ENCODE results near the gene C5AR1. TPM values are rescaled to one million over a fixed set of nuclear protein-coding genes. Genes with fewer than 3 reads are reported as not detected.

Gene C5AR1
- total RNA-seq, 2 experiments from 2014 or later: 4.4 to 5.8 TPM

DNA sequence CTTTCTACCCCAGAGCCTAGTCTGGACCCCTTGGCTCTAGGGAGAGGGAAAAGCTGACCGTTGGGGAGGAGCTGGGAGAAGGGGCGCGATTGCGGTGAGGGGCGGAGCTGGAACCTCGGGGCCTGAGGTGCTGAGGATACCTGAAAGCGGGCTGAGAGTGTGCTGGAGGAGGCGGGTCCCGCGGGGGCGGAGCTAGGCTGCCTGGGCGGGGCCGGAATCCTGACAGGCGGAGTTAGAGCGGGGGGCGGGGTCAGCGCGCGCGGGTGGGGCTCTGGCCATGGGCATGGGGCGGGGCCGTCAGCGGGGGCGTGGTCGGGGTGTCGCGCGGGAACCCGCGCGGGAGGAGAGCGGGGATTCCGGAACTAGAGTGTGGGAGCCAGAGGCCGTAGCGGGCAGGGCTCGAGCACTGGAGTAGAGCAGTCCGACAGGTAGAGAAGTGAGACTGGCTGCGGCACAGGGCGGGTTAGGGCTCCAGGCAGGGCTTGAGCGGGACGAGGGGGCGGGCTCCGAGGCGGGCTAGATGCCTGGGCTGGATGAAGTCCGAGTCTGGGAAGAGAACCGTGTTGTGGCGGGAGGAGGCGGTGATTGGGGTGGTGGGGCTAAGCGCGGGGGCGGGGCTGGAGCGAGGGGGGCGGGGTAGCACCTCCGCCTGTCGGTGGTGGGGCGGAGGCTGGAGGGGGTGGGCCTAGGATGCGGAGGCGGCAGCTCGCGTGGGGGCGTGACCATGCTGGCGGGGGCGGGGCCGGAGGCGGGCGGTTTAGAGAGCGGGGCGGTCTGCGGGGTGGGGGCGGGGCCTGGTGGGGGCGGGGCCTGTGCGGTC lies 35.4 kb upstream of the C5AR1 start, which contains the start of gene INAFM1:
Gene INAFM1, plus strand, starts transcription at position 815 of the 820 bp plus-strand sequence. CDS start 35 bp downstream, outside the sequence.
- Histone ChIP-seq H3K9me3 (ENCODE audit: control insufficient read depth in 1 of 2, insufficient read depth in 1 of 2, low read length in 2 of 2) (no peaks in the 10 kb centered on the region), H3K4me3 (ENCODE audit: low read length) (peak within 1 kb of the TSS; percentile 100), H3K27me3 (ENCODE audit: control insufficient read depth in 1 of 2, insufficient read depth in 2 of 2, low read length in 2 of 2) (no peaks in the 10 kb centered on the region), H3K27ac (ENCODE audit: low read depth in 1 of 2, low read length in 2 of 2) (peak within 1 kb of the TSS; percentile 92 to 99), H3K4me1 (ENCODE audit: insufficient read depth, low read length) (peaks cover 24% of the 10 kb centered on the region), H3K36me3 (ENCODE audit: insufficient read depth, low read length) (peaks cover 22% of the 10 kb centered on the region)
- Mint-ChIP-seq H3K4me1 (ENCODE audit: low read depth) (peaks cover 28% of the 10 kb centered on the region), H3K27ac (peak within 1 kb of the TSS; percentile 99), H3K27me3 (no peaks in the 10 kb centered on the region), H3K36me3 (ENCODE audit: low read depth) (peaks cover 46% of the 10 kb centered on the region), H3K9me3 (no peaks in the 10 kb centered on the region), H3K4me3 (peak within 1 kb of the TSS; percentile 100)
- ChIA-PET POLR2A (interaction anchor here (0.7 to 3.1 kb wide), 25 partner anchors 8 to 1719 kb away, joined by 3 to 124 read pairs (median 5); partner anchors contain the start of genes CCDC9, DHX34, GYS1 and KPTN), CTCF (interaction anchor here (0.6 to 2.9 kb wide), 6 partner anchors 10 to 75 kb away, joined by 3 to 10 read pairs (median 3); partner anchors contain the start of gene DHX34)
- TF ChIP-seq, protein P1, sequence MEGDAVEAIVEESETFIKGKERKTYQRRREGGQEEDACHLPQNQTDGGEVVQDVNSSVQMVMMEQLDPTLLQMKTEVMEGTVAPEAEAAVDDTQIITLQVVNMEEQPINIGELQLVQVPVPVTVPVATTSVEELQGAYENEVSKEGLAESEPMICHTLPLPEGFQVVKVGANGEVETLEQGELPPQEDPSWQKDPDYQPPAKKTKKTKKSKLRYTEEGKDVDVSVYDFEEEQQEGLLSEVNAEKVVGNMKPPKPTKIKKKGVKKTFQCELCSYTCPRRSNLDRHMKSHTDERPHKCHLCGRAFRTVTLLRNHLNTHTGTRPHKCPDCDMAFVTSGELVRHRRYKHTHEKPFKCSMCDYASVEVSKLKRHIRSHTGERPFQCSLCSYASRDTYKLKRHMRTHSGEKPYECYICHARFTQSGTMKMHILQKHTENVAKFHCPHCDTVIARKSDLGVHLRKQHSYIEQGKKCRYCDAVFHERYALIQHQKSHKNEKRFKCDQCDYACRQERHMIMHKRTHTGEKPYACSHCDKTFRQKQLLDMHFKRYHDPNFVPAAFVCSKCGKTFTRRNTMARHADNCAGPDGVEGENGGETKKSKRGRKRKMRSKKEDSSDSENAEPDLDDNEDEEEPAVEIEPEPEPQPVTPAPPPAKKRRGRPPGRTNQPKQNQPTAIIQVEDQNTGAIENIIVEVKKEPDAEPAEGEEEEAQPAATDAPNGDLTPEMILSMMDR (IDR thresholded peaks at IDR 0.05): no peak
- intact Hi-C loops (cut with DNase I, micrococcal nuclease): loop anchor here (1.0 to 10.0 kb wide), 6 partner anchors 17 to 669 kb away; partner anchors contain the start of genes BICRA (in 1 of the 2), CALM3 (in 1 of the 2), CCDC9 (in 1 of the 2) and DHX34 (in 1 of the 2)
- ATAC-seq (ENCODE audit: poor library complexity) (peak; percentile 72), DNase-seq (peak; percentile 97 to 100 (median 100))

DNA sequence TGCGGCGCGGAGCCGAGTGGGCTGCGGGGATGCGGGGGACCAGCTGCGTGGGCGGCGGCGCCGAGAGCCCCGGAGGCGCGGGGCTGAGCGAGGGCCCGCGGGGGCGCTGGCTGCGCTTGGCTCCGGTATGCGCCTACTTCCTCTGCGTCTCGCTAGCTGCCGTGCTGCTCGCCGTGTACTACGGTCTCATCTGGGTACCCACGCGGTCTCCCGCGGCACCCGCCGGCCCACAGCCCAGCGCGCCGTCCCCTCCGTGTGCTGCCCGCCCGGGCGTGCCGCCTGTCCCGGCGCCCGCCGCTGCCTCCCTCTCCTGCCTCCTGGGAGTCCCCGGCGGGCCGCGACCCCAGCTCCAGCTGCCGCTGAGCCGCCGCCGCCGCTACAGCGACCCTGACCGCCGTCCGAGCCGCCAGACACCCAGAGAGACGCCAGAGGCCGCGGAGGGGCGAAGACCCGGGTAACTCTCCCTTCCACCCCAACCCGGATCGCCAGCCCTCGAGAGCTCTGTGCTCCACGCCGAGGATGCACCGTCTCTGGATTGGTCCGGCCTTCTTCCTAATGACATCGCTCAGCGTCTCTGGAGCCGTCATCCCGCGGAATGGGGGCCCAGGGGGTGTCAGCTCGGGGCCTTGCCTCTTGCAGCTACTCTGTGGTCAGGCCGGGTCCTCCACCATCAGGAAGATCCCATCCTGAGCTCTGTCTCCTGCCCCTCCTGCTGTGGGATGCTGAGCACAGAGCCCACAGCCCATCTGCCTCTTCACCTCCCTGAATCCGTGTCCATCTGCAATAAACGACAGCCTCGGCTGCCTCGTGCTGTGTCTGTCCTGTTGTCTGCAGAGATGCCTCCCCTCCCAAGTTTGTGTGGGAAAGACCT lies 34.5 kb upstream of the C5AR1 start:
- peaks cover 28% of the 10 kb centered on the region for H3K4me1 Mint-ChIP-seq (ENCODE audit: low read depth)
- H3K27me3 Mint-ChIP-seq: no peaks in the 10 kb centered on the region
- no peaks in the 10 kb centered on the region for H3K9me3 ChIP-seq (ENCODE audit: control insufficient read depth in 1 of 2, insufficient read depth in 1 of 2, low read length in 2 of 2)
- DNase-seq: peak in 4 of 14 experiments; percentile 7 to 68 (median 34)
- TF ChIP-seq, protein P1 (IDR thresholded peaks at IDR 0.05): no peak
- H3K27me3 ChIP-seq (ENCODE audit: control insufficient read depth in 1 of 2, insufficient read depth in 2 of 2, low read length in 2 of 2): no peaks in the 10 kb centered on the region
- peaks cover 37% of the 10 kb centered on the region for H3K36me3 Mint-ChIP-seq (ENCODE audit: low read depth)
- peak overlapping the region in 1 of 2 donors; percentile 41 for H3K27ac ChIP-seq (ENCODE audit: low read depth in 1 of 2, low read length in 2 of 2)
- peaks cover 24% of the 10 kb centered on the region for H3K4me1 ChIP-seq (ENCODE audit: insufficient read depth, low read length)
- H3K27ac Mint-ChIP-seq: peak overlapping the region; percentile 81
- CTCF ChIA-PET: interaction anchor here (0.6 to 2.9 kb wide), 4 partner anchors 18 to 74 kb away, joined by 3 to 10 read pairs (median 4); partner anchors contain the start of gene DHX34
- no peaks in the 10 kb centered on the region for H3K9me3 Mint-ChIP-seq
- peak; percentile 22 for ATAC-seq (ENCODE audit: poor library complexity)
- H3K4me3 ChIP-seq (ENCODE audit: low read length): peak overlapping the region; percentile 25
- H3K4me3 Mint-ChIP-seq: peak overlapping the region; percentile 85
- intact Hi-C loops (cut with DNase I, micrococcal nuclease): loop anchor here (1.0 to 10.0 kb wide), 6 partner anchors 18 to 670 kb away; partner anchors contain the start of genes BICRA (in 1 of the 2), CALM3 (in 1 of the 2), CCDC9 (in 1 of the 2) and DHX34 (in 1 of the 2)
- POLR2A ChIA-PET: interaction anchor here (0.7 to 3.1 kb wide), 18 partner anchors 9 to 1412 kb away, joined by 3 to 124 read pairs (median 8); partner anchors contain the start of genes CCDC9, DHX34, KPTN and SYMPK
- H3K36me3 ChIP-seq (ENCODE audit: insufficient read depth, low read length): peaks cover 17% of the 10 kb centered on the region
